Suprapubic skin (tissue), 4 donors: ENCODE measurements around the gene SHMT2. TPM values are rescaled to one million over a fixed set of nuclear protein-coding genes. Genes with fewer than 3 reads are reported as not detected.
"Not testable (repeated sequence)": the region's sequence is repeated elsewhere in the genome, so short reads cannot be mapped to it uniquely, and the experiment has no call there.

Source experiments
- DNase-seq, 2 donors: peaks; one replicate each; pipeline ENCODE4 v3.0.0-alpha.2; 2019; ENCODE audit warnings: low spot score in 2 of 2
- H3K27ac ChIP-seq: fragments of 200-600 bp; sonication (generic); one replicate; pipeline ENCODE4 v1.5.1; 2019
- H3K27me3 ChIP-seq: fragments of 200-600 bp; sonication (generic); one replicate; pipeline ENCODE4 v1.5.1; 2019
- H3K36me3 ChIP-seq: fragments of 200-600 bp; sonication (generic); one replicate; pipeline ENCODE4 v1.5.1; 2019
- H3K4me1 ChIP-seq: fragments of 200-600 bp; sonication (generic); one replicate; pipeline ENCODE4 v1.5.1; 2019
- H3K4me3 ChIP-seq: fragments of 200-600 bp; sonication (generic); one replicate; pipeline ENCODE4 v1.5.1; 2019; ENCODE audit warnings: mild to moderate bottlenecking
- H3K9me3 ChIP-seq: fragments of 200-600 bp; sonication (generic); one replicate; pipeline ENCODE4 v1.5.1; 2019
- CTCF ChIP-seq, 2 donors: fragments of 200-600 bp in 1 of 2; fragments of 450-650 bp in 1 of 2; sonication (generic) in 1 of 2; IDR thresholded peaks; one replicate each; pipeline ENCODE4 v1.5.1; 2016 to 2019; ENCODE audit warnings: antibody characterized with exemption in 2 of 2, mild to moderate bottlenecking in 1 of 2, moderate library complexity in 1 of 2
- EP300 ChIP-seq: sonication (generic); formaldehyde crosslinking; IDR thresholded peaks from one replicate; pipeline ENCODE4 v1.6.1; 2017; ENCODE audit warnings: antibody characterized with exemption
- POLR2A ChIP-seq, 2 donors: fragments of 450-650 bp; IDR thresholded peaks; one replicate each; pipeline ENCODE4 v1.6.1; 2017; ENCODE audit warnings: antibody characterized with exemption in 2 of 2, mild to moderate bottlenecking in 2 of 2, moderate library complexity in 2 of 2
- POLR2AphosphoS5 ChIP-seq, 3 donors: sonication (generic); formaldehyde crosslinking; IDR thresholded peaks; one replicate each; pipeline ENCODE4 v1.6.1; 2017; ENCODE audit warnings: antibody characterized with exemption in 3 of 3
- WGBS: methylation state at CpG from one replicate; pipeline ENCODE4 v1.1.5; 2018; 5-methylcytosine and 5-hydroxymethylcytosine counted together
- total RNA-seq, 4 donors: library from RNA; depleted of rRNA; stranded (reverse); fragments of >200 nt; gene quantifications; one replicate each; pipeline ENCODE4 v1.1.0, GENCODE V29; 2016

The SHMT2 gene
- total RNA-seq, 4 donors from 2014 or later, result 53.5 to 87.2 (median 70.3) TPM

- no peak overlapping the region for H3K4me3 ChIP-seq
- H3K27me3 ChIP-seq, result no peaks in the 10 kb centered on the region
- peaks cover 82% of the 10 kb centered on the region for H3K36me3 ChIP-seq
- no peak for TF ChIP-seq CTCF (IDR thresholded peaks at IDR 0.05)
- TF ChIP-seq EP300, result no peak
- TF ChIP-seq POLR2AphosphoS5 (IDR thresholded peaks at IDR 0.05), result no peak
- TF ChIP-seq POLR2A (IDR thresholded peaks at IDR 0.05), result no peak
- 63% methylated on average over 9 of the region's 9 CpGs for WGBS
- DNase-seq, result no peak
- H3K9me3 ChIP-seq, result no peaks in the 10 kb centered on the region
- peak overlapping the region; percentile 25 for H3K27ac ChIP-seq
- H3K4me1 ChIP-seq, result peaks cover 5% of the 10 kb centered on the region
Measured at GRCh38 chr12:57280211-57281062, 50.9 kb downstream of the SHMT2 start.

- not testable (repeated sequence) for H3K9me3 ChIP-seq
Measured at GRCh38 chr12:57282073-57282472, 52.6 kb downstream of the SHMT2 start.

More at GRCh38 chr12:57282073-57282472, 52.6 kb downstream of the SHMT2 start:
- 91% methylated on average over 12 of the region's 12 CpGs for WGBS
- H3K27ac ChIP-seq, H3K4me1 ChIP-seq, H3K4me3 ChIP-seq, DNase-seq, H3K27me3 ChIP-seq: not testable (repeated sequence)
- H3K36me3 ChIP-seq, result peaks cover 82% of the 10 kb centered on the region

Other genes with a start within 250 kb of the SHMT2 start
- 10 to 100 TPM in 2 of 4 donors, 1 to 10 TPM in 2; 6.6 to 12.1 (median 10.1) TPM for gene ZBTB39, start 223.2 kb upstream of the SHMT2 start, total RNA-seq
- gene TAC3, start 213.2 kb upstream of the SHMT2 start, total RNA-seq, result not detected
- gene MYO1A, start 179.6 kb upstream of the SHMT2 start, total RNA-seq, result 1 to 10 TPM in 1 of 4 donors, under 1 TPM in 3; 0.16 to 2.3 (median 0.58) TPM
- 10 to 100 TPM in 2 of 4 donors, 1 to 10 TPM in 2; 6.5 to 31.2 (median 9.5) TPM for gene NEMP1, start 150.9 kb upstream of the SHMT2 start, total RNA-seq
- 10 to 100 TPM; 28.2 to 52.5 (median 36.9) TPM for gene NAB2, start 140.6 kb upstream of the SHMT2 start, total RNA-seq
- gene STAT6, start 118.3 kb upstream of the SHMT2 start, total RNA-seq, result 100 to 1,000 TPM; 140 to 348 (median 183) TPM
- gene LRP1, start 101.2 kb upstream of the SHMT2 start, total RNA-seq, result 100 to 1,000 TPM in 2 of 4 donors, 10 to 100 TPM in 2; 83.1 to 149 (median 106) TPM
- not detected for gene LRP1-AS, start 82.1 kb upstream of the SHMT2 start, total RNA-seq
- gene NXPH4, start 12.9 kb upstream of the SHMT2 start, total RNA-seq, result 10 to 100 TPM in 3 of 4 donors, 1 to 10 TPM in 1; 7.1 to 26.0 (median 18.3) TPM
- 1 to 10 TPM; 1.7 to 3.0 (median 2.1) TPM for gene STAC3, start 21.5 kb downstream of the SHMT2 start, total RNA-seq
- 10 to 100 TPM; 43.4 to 97.6 (median 65.1) TPM for gene R3HDM2, start 201.3 kb downstream of the SHMT2 start, total RNA-seq
- gene INHBC, start 205.1 kb downstream of the SHMT2 start, total RNA-seq, result not detected
- under 1 TPM in 1 of 4 donors, not detected in 3; 0.56 TPM for gene INHBE, start 225.6 kb downstream of the SHMT2 start, total RNA-seq
- gene GLI1, start 230.1 kb downstream of the SHMT2 start, total RNA-seq, result 1 to 10 TPM in 2 of 4 donors, under 1 TPM in 1, not detected in 1; 0.51 to 2.9 (median 2.0) TPM